Keratinocyte (primary cell): ENCODE data around the gene FREM3.
"Not testable (repeated sequence)": the region's sequence is repeated elsewhere in the genome, so short reads cannot be mapped to it uniquely, and the experiment has no call there.

Experiments used
- CTCF ChIP-seq, 3 experiments: IDR thresholded peaks in 1 of 3; conservative IDR thresholded peaks in 1 of 3; optimal IDR thresholded peaks in 1 of 3; 2 replicates in 2 of 3; 3 replicates in 1 of 3; pipeline versions ENCODE3 to v1.5.1; 2011; ENCODE audit warnings: low read length in 3 of 3, mild to moderate bottlenecking in 3 of 3, moderate library complexity in 2 of 3, control low read depth in 1 of 3, inconsistent platforms in 1 of 3; ENCODE audit not compliant: insufficient read depth in 2 of 3; ENCODE audit errors: extremely low read depth in 1 of 3
- EZH2 ChIP-seq: IDR thresholded peaks from one replicate; pipeline ENCODE4 v1.6.1; 2012; ENCODE audit warnings: inconsistent platforms, mild to moderate bottlenecking, low read length, moderate library complexity

- TF ChIP-seq EZH2; CTCF (optimal IDR thresholded peaks at IDR 0.05 in 1 of 3, IDR thresholded peaks at IDR 0.05 in 1 of 3, conservative IDR thresholded peaks at IDR 0.05 in 1 of 3; ENCODE audit: extremely low read depth in 1 of 3, insufficient read depth in 2 of 3, low read length in 3 of 3): not testable (repeated sequence)
Measured at GRCh38 chr4:143528046-143528445, 172.4 kb downstream of the FREM3 start.
